CD4-positive, alpha-beta memory T cell (primary cell): Measurements from ENCODE around the gene SAMD14. TPM values are rescaled to one million over a fixed set of nuclear protein-coding genes. Genes with fewer than 3 reads are reported as not detected.
A peak's percentile ranks its signal among the peaks of the same experiment; 100 is the strongest.

ENCODE experiments used
- CTCF ChIA-PET: fragments of 350-600 bp; sonication (Branson Sonifier 250); formaldehyde crosslinking; loops from one replicate; lab custom pipeline; 2021; ENCODE audit warnings: inconsistent platforms; ENCODE audit not compliant: partially characterized antibody; lab: Charles Lee
- POLR2A ChIA-PET: fragments of 350-600 bp; sonication (Branson Sonifier 250); formaldehyde crosslinking; loops from one replicate; lab custom pipeline; 2021; ENCODE audit not compliant: partially characterized antibody; lab: Charles Lee
- DNase-seq, 5 donors: peaks; one replicate each; pipeline versions ENCODE4 v3.0.0 to v3.0.0-alpha.2; 2020 to 2022; ENCODE audit warnings: mixed read lengths in 1 of 5
- H3K27ac ChIP-seq: one replicate; pipeline ENCODE4 v1.7.0; 2013; ENCODE audit warnings: low read depth, low read length
- H3K27me3 ChIP-seq: 2 replicates; pipeline ENCODE4 v1.7.0; 2013; ENCODE audit warnings: mild to moderate bottlenecking, low read length, moderate library complexity; ENCODE audit not compliant: insufficient read depth
- H3K36me3 ChIP-seq: 2 replicates; pipeline ENCODE4 v1.7.0; 2013; ENCODE audit warnings: mild to moderate bottlenecking, low read length, moderate library complexity; ENCODE audit not compliant: insufficient read depth
- H3K4me1 ChIP-seq: 2 replicates; pipeline ENCODE4 v1.7.0; 2013; ENCODE audit warnings: mild to moderate bottlenecking, low read length, moderate library complexity; ENCODE audit not compliant: insufficient read depth
- H3K4me3 ChIP-seq, 2 donors: one replicate each; pipeline ENCODE4 v1.7.0; 2013; ENCODE audit warnings: low read length in 2 of 2, mild to moderate bottlenecking in 1 of 2
- H3K9me3 ChIP-seq, 2 donors: one replicate each; pipeline ENCODE4 v1.7.0; 2013; ENCODE audit warnings: low read length in 2 of 2, control low read depth in 1 of 2; ENCODE audit not compliant: control insufficient read depth in 1 of 2
- H3K27ac Mint-ChIP-seq, 7 donors: one replicate each; pipeline ENCODE4 v1.8.0; 2020 to 2021; ENCODE audit warnings: mixed read lengths in 7 of 7, mild to moderate bottlenecking in 6 of 7, inconsistent platforms in 3 of 7, moderate library complexity in 3 of 7
- H3K27me3 Mint-ChIP-seq, 2 donors: one replicate each; pipeline ENCODE4 v1.8.0; 2020 to 2021; ENCODE audit warnings: mixed read lengths in 2 of 2
- H3K36me3 Mint-ChIP-seq, 2 donors: one replicate each; pipeline ENCODE4 v1.8.0; 2020 to 2021; ENCODE audit warnings: mixed read lengths in 2 of 2, inconsistent platforms in 1 of 2, mild to moderate bottlenecking in 1 of 2
- H3K4me1 Mint-ChIP-seq, 4 donors: one replicate each; pipeline ENCODE4 v1.8.0; 2020 to 2021; ENCODE audit warnings: mixed read lengths in 4 of 4, mild to moderate bottlenecking in 1 of 4
- H3K4me3 Mint-ChIP-seq, 8 donors: one replicate each; pipeline ENCODE4 v1.8.0; 2020 to 2021; ENCODE audit warnings: mixed read lengths in 8 of 8, mild to moderate bottlenecking in 7 of 8, moderate library complexity in 6 of 8, inconsistent platforms in 3 of 8
- H3K9me3 Mint-ChIP-seq, 8 donors: one replicate each; pipeline ENCODE4 v1.8.0; 2020 to 2021; ENCODE audit warnings: mixed read lengths in 8 of 8, mild to moderate bottlenecking in 5 of 8, inconsistent platforms in 3 of 8, moderate library complexity in 1 of 8
- intact Hi-C: fragments of 100-400 bp; cut with micrococcal nuclease; formaldehyde crosslinking; loops from one replicate; pipeline ENCODE4 v1.15.1; 2023
- polyA plus RNA-seq, 2 donors: library from polyadenylated mRNA; unstranded; fragments of 300-500 nt; fragmentation: Illumina TruSeq; gene quantifications; one replicate each; pipeline ENCODE4 v1.2.3, GENCODE V29; 2021
- total RNA-seq, 2 experiments: library from RNA; stranded (reverse); gene quantifications; one replicate each; pipeline ENCODE4 v1.2.3, GENCODE V29; 2021

Gene SAMD14
- total and polyA plus RNA-seq, 4 experiments from 2014 or later = 0.16 to 1.3 (median 0.72) TPM

GRCh38 chr17:50165466-50165865, 35.5 kb upstream of the SAMD14 start:
- Mint-ChIP-seq H3K27me3 (peaks cover 2 to 3% of the 10 kb centered on the region in 2 donors), H3K4me3 (no peak overlapping the region), H3K4me1 (peaks cover 24 to 47% (median 30%) of the 10 kb centered on the region in 4 donors), H3K9me3 (peaks cover 0 to 3% (median 0%) of the 10 kb centered on the region in 8 donors), H3K27ac (peak overlapping the region in 5 of 7 donors; percentile 55 to 75 (median 63)), H3K36me3 (peaks cover 0 to 3% of the 10 kb centered on the region in 2 donors)
- Histone ChIP-seq H3K9me3 (no peaks in the 10 kb centered on the region), H3K27ac (no peak overlapping the region), H3K36me3 (no peaks in the 10 kb centered on the region), H3K4me1 (peaks cover 30% of the 10 kb centered on the region), H3K27me3 (no peaks in the 10 kb centered on the region), H3K4me3 (no peak overlapping the region)
- peak in 1 of 5 donors; percentile 31 for DNase-seq
- CTCF ChIA-PET = interaction anchor here (0.9 to 1.6 kb wide), 6 partner anchors 10 to 71 kb away, joined by 3 to 7 read pairs (median 4); no protein-coding TSS in a partner anchor
- intact Hi-C loops = no loop called here
- POLR2A ChIA-PET = interaction anchor here (1.1 kb wide), 1 partner anchor 14 kb away, joined by 3 read pairs; no protein-coding TSS in a partner anchor

DNA sequence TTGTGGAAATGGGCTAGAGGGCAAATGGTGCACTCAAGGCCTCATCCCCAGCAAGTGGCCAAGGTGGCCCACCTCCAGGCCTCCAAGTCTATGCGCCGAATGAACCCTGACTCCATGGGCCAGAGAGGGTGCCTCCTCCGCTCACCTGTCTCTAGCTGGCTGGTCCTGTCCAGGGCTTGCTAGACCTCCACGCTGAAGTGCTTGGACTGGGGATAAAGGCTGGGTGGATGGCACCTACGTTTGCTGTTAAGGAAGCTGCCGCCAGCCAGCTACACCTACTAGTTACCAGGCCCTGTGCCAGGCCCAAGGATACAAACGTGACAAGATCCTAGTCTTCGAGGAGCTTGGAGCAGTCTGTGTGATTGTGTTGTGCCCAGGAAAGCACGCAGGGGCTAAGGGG, 35.1 kb upstream of the SAMD14 start:
- H3K9me3 Mint-ChIP-seq = peaks cover 0 to 3% (median 0%) of the 10 kb centered on the region in 8 donors
- no peaks in the 10 kb centered on the region for H3K27me3 ChIP-seq
- H3K36me3 Mint-ChIP-seq = peaks cover 0 to 3% of the 10 kb centered on the region in 2 donors
- peaks cover 30% of the 10 kb centered on the region for H3K4me1 ChIP-seq
- peak overlapping the region in 3 of 7 donors; percentile 25 to 75 (median 55) for H3K27ac Mint-ChIP-seq
- H3K9me3 ChIP-seq = no peaks in the 10 kb centered on the region
- ChIA-PET CTCF (interaction anchor here (0.9 to 1.6 kb wide), 6 partner anchors 10 to 71 kb away, joined by 3 to 7 read pairs (median 4); no protein-coding TSS in a partner anchor), POLR2A (no interaction called here)
- intact Hi-C loops = no loop called here
- H3K27me3 Mint-ChIP-seq = peaks cover 2 to 3% of the 10 kb centered on the region in 2 donors
- peaks cover 24 to 51% (median 30%) of the 10 kb centered on the region in 4 donors for H3K4me1 Mint-ChIP-seq
- H3K27ac ChIP-seq = no peak overlapping the region
- H3K36me3 ChIP-seq = no peaks in the 10 kb centered on the region
- no peak overlapping the region for H3K4me3 Mint-ChIP-seq
- DNase-seq = peak in 1 of 5 donors; percentile 28
- no peak overlapping the region for H3K4me3 ChIP-seq

DNA sequence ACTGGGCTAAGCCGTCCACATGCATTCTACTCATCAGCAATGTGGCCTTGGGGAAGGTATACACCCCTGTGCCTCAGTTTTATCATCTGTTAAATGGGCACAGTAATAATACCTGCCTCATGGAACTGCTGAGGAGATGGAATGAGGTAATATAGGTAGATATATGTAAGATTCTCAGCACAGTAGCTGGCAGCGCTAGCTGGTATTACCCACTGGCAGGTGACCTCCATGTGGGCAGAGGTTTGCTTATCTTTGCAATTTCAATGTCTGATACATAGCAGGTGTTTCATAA, 34.7 kb upstream of the SAMD14 start:
- peak overlapping the region in 2 of 7 donors; percentile 25 to 75 for H3K27ac Mint-ChIP-seq
- no peak overlapping the region for H3K4me3 ChIP-seq
- H3K4me1 ChIP-seq = peaks cover 30% of the 10 kb centered on the region

DNA sequence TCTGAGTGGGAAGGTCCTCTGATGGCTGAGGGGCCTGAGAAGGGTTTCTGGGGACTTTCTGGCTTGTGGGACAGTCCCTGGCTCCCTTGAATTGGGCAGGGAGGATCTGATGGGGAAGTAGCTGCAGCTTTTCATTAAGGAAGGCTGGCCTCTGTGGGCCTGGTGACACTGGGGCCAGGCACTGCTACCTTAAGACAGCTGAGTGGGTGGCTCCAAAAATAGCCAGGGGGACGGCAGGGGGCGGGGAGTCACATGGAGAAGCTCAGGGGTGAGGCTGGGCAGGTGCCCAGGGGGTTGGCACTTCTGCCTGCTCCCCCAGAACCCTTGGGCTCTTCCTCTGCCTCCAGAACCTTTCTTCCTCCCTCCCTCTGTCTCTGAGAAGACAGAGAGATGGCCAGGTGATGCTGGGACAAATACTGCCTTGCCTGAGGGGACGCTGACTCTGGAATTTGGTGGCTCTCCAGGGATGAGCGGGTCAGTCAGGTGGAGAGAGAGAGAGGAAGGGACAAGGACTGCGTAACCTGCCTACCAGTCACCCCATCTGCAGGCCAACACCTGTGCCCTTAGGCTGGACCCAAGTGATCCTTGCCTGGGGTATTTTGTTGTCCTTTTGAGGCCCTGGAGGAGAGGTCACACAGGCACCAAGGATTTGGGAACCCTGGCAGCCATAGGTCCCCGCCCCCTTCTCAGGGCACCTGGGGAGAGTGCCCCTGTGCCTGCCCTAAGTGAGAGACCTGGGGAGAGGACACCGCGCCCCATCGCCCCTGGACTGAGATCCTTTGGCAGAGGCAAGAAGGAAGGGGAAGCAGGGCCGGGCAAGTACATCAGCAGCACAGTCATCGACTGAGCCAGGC, 34.1 kb upstream of the SAMD14 start:
- Mint-ChIP-seq H3K36me3 (no peaks in the 10 kb centered on the region), H3K9me3 (no peaks in the 10 kb centered on the region), H3K27ac (peak overlapping the region in 1 of 7 donors; percentile 15), H3K4me3 (no peak overlapping the region), H3K27me3 (peaks cover 0 to 2% of the 10 kb centered on the region in 2 donors), H3K4me1 (peaks cover 20 to 45% (median 26%) of the 10 kb centered on the region in 4 donors)
- Histone ChIP-seq H3K4me3 (no peak overlapping the region), H3K27me3 (no peaks in the 10 kb centered on the region), H3K27ac (no peak overlapping the region), H3K4me1 (peaks cover 25% of the 10 kb centered on the region), H3K36me3 (no peaks in the 10 kb centered on the region), H3K9me3 (no peaks in the 10 kb centered on the region)
- peak in 1 of 5 donors; percentile 13 for DNase-seq
- ChIA-PET CTCF (interaction anchor here (0.7 to 1.9 kb wide), 6 partner anchors 11 to 1348 kb away, joined by 3 to 17 read pairs (median 3); no protein-coding TSS in a partner anchor), POLR2A (interaction anchor here (0.9 kb wide), 1 partner anchor 13 kb away, joined by 3 read pairs; the partner anchor contains the start of gene PPP1R9B)
- intact Hi-C loops = no loop called here

More for the DNA sequence above, 34.7 kb upstream of the SAMD14 start:
- ChIA-PET POLR2A (no interaction called here), CTCF (interaction anchor here (0.9 to 1.9 kb wide), 5 partner anchors 9 to 50 kb away, joined by 3 to 17 read pairs (median 3); no protein-coding TSS in a partner anchor)
- no peak for DNase-seq
- Mint-ChIP-seq H3K9me3 (peaks cover 0 to 3% (median 0%) of the 10 kb centered on the region in 8 donors), H3K4me3 (no peak overlapping the region), H3K36me3 (peaks cover 0 to 3% of the 10 kb centered on the region in 2 donors), H3K4me1 (peaks cover 24 to 50% (median 30%) of the 10 kb centered on the region in 4 donors), H3K27me3 (peaks cover 2 to 3% of the 10 kb centered on the region in 2 donors)
- Histone ChIP-seq H3K9me3 (no peaks in the 10 kb centered on the region), H3K36me3 (no peaks in the 10 kb centered on the region), H3K27ac (no peak overlapping the region), H3K27me3 (no peaks in the 10 kb centered on the region)
- intact Hi-C loops = no loop called here

GRCh38 chr17:50162466-50163254, 32.7 kb upstream of the SAMD14 start:
- Mint-ChIP-seq H3K4me1 (peaks cover 22 to 48% (median 29%) of the 10 kb centered on the region in 4 donors), H3K9me3 (no peaks in the 10 kb centered on the region), H3K4me3 (peak overlapping the region in 7 of 8 donors; percentile 8 to 86 (median 38)), H3K36me3 (no peaks in the 10 kb centered on the region), H3K27me3 (no peaks in the 10 kb centered on the region), H3K27ac (peak overlapping the region; percentile 29 to 99 (median 74))
- Histone ChIP-seq H3K36me3 (no peaks in the 10 kb centered on the region), H3K27me3 (no peaks in the 10 kb centered on the region), H3K9me3 (no peaks in the 10 kb centered on the region), H3K27ac (peak overlapping the region; percentile 46), H3K4me1 (peaks cover 30% of the 10 kb centered on the region), H3K4me3 (no peak overlapping the region)
- POLR2A ChIA-PET = interaction anchor here (0.5 to 2.8 kb wide), 6 partner anchors 14 to 132 kb away, joined by 3 to 102 read pairs (median 5); partner anchors contain the start of gene PPP1R9B
- intact Hi-C loops = no loop called here
- CTCF ChIA-PET = interaction anchor here (0.8 to 2.8 kb wide), 18 partner anchors 9 to 135 kb away, joined by 3 to 118 read pairs (median 12); partner anchors contain the start of genes PPP1R9B and SAMD14
- DNase-seq = peak in 1 of 5 donors; percentile 39

- peaks cover 23 to 53% (median 30%) of the 10 kb centered on the region in 4 donors for H3K4me1 Mint-ChIP-seq
- peak overlapping the region in 1 of 2 donors; percentile 78 for H3K4me3 ChIP-seq
- H3K27me3 Mint-ChIP-seq = no peaks in the 10 kb centered on the region
- peak overlapping the region; percentile 46 for H3K27ac ChIP-seq
- no peaks in the 10 kb centered on the region for H3K9me3 ChIP-seq
- H3K36me3 ChIP-seq = no peaks in the 10 kb centered on the region
- no peaks in the 10 kb centered on the region for H3K9me3 Mint-ChIP-seq
- no peaks in the 10 kb centered on the region for H3K27me3 ChIP-seq
- POLR2A ChIA-PET = interaction anchor here (0.5 to 2.8 kb wide), 9 partner anchors 13 to 315 kb away, joined by 3 to 102 read pairs (median 6); partner anchors contain the start of gene PPP1R9B
- H3K4me1 ChIP-seq = peaks cover 34% of the 10 kb centered on the region
- CTCF ChIA-PET = interaction anchor here (1.2 to 2.8 kb wide), 20 partner anchors 8 to 136 kb away, joined by 3 to 118 read pairs (median 8); partner anchors contain the start of genes PPP1R9B and SAMD14
- peak overlapping the region in 7 of 8 donors; percentile 59 to 86 (median 74) for H3K4me3 Mint-ChIP-seq
- no peaks in the 10 kb centered on the region for H3K36me3 Mint-ChIP-seq
- intact Hi-C loops = loop anchor here (1.0 to 2.0 kb wide), 3 partner anchors 11 to 67 kb away; partner anchors contain the start of gene PDK2
- peak overlapping the region; percentile 74 to 99 (median 93) for H3K27ac Mint-ChIP-seq
- DNase-seq = no peak
These were observed 31.9 kb upstream of the SAMD14 start for GRCh38 chr17:50161911-50162288.
